ENCODE results near the gene PNMT. TPM values are rescaled to one million over a fixed set of nuclear protein-coding genes. Genes with fewer than 3 reads are reported as not detected.

The PNMT gene
- polyA plus RNA-seq, 3 donors: not detected

DNA sequence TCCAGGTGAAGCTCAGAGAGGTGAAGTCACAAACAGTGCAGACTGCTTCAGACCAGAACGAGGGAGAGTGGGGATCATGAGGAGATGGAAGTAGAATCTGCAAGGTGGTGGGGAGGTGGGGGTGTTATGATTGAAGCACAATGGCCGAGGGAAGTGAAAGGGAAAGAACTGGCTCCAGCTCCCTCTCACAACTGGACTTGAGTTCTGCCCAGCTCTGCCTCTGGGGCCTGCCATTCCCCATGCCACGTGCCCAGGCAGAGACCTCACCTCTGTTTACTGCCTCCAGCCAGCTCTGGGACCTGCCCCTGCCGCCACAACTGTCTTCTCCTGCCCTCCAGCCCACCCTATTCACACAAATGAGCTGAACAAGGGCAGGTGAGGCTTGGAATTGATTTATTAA lies 2.5 kb downstream of the PNMT start:
- Histone ChIP-seq H3K9me3 (replicated peaks in 1 of 2; ENCODE audit: control insufficient read depth in 1 of 2, insufficient read depth in 1 of 2, low read length in 2 of 2) (peaks cover 0 to 11% of the 10 kb centered on the region in 2 donors), H3K27me3 (ENCODE audit: control insufficient read depth in 2 of 2, insufficient read depth in 2 of 2, low read length in 2 of 2) (peaks cover 19 to 59% of the 10 kb centered on the region in 2 donors), H2AFZ (ENCODE audit: insufficient read depth, low read depth, low read length, poor library complexity, severe bottlenecking) (no peak overlapping the region), H3K9ac (ENCODE audit: insufficient read depth, low read length, poor library complexity, severe bottlenecking) (no peak overlapping the region), H3K4me3 (replicated peaks in 1 of 3; ENCODE audit: low read depth in 2 of 3, low read length in 3 of 3) (no peak overlapping the region), H3K79me2 (ENCODE audit: insufficient read depth, low read length) (no peaks in the 10 kb centered on the region), H3K27ac (ENCODE audit: low read depth in 1 of 2, low read length in 2 of 2) (no peak overlapping the region), H3K4me1 (ENCODE audit: control insufficient read depth in 1 of 2, insufficient read depth in 2 of 2, low read length in 2 of 2) (peaks cover 12 to 14% of the 10 kb centered on the region in 2 donors), H3K4me2 (replicated peaks; ENCODE audit: extremely low read depth, low read length, poor library complexity, severe bottlenecking) (no peak overlapping the region), H3K36me3 (replicated peaks in 1 of 2; ENCODE audit: control insufficient read depth in 1 of 2, insufficient read depth in 2 of 2, low read length in 2 of 2) (no peaks in the 10 kb centered on the region), H4K20me1 (ENCODE audit: insufficient read depth, low read length) (no peaks in the 10 kb centered on the region)
- 73% methylated on average over 3 of the region's 4 CpGs for WGBS (ENCODE audit: insufficient coverage)
- intact Hi-C loops (cut with micrococcal nuclease): no loop called here
- no peak for DNase-seq
- TF ChIP-seq, protein P1, sequence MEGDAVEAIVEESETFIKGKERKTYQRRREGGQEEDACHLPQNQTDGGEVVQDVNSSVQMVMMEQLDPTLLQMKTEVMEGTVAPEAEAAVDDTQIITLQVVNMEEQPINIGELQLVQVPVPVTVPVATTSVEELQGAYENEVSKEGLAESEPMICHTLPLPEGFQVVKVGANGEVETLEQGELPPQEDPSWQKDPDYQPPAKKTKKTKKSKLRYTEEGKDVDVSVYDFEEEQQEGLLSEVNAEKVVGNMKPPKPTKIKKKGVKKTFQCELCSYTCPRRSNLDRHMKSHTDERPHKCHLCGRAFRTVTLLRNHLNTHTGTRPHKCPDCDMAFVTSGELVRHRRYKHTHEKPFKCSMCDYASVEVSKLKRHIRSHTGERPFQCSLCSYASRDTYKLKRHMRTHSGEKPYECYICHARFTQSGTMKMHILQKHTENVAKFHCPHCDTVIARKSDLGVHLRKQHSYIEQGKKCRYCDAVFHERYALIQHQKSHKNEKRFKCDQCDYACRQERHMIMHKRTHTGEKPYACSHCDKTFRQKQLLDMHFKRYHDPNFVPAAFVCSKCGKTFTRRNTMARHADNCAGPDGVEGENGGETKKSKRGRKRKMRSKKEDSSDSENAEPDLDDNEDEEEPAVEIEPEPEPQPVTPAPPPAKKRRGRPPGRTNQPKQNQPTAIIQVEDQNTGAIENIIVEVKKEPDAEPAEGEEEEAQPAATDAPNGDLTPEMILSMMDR (IDR thresholded peaks at IDR 0.05): no peak
- peaks cover 14% of the 10 kb centered on the region for H3K4me1 Mint-ChIP-seq
- H3K27ac Mint-ChIP-seq: no peak overlapping the region
- H3K36me3 Mint-ChIP-seq: peaks cover 0 to 1% of the 10 kb centered on the region in 2 donors
- no peak overlapping the region for H3K4me3 Mint-ChIP-seq
- H3K9me3 Mint-ChIP-seq: peaks cover 0 to 11% (median 5%) of the 10 kb centered on the region in 7 donors
- peaks cover 48 to 74% (median 58%) of the 10 kb centered on the region in 3 donors for H3K27me3 Mint-ChIP-seq (ENCODE audit: low read depth in 3 of 3)

DNA sequence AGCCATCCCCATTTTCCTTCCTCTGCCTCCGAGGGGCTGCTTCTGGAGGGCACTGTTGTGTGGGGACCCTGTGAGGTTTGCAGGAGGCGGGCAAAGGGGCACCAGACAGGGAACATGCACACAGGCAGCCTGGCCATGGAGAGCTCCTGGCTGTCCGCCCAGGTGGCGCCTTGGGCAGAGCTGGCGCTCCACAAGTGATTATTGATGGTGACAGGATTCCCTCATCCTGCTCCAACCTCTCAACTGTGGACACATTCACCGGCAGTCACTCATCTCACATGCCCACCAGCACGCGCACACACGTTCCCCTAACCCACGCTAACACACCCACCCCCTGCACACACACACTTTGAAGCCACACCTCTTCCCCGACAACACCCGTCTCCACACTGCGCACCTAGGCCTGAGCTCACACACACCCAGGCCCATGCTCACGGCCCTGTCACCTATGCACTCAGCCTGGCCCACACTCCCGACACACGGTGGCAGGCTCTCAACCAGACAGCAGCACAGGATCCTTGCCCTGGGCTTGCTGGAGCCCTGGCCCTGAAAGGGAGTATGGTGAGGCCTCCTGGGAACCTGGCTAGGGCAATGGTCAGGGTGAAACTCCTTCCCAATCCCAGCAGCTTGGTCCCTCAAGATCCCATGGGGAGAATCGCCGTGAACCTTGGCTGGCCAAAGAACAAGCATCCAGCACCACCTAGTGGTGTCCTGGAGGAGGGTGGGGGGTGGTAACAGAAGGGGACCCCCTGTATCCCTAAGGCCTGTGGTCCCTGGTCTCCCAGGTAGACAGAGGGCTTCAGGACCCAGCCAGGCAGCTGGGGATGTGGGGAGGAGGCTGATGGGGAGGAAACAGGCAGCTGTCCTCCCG lies 3.6 kb downstream of the PNMT start:
- H3K4me1 ChIP-seq (ENCODE audit: control insufficient read depth in 1 of 2, insufficient read depth in 2 of 2, low read length in 2 of 2): peaks cover 12 to 18% of the 10 kb centered on the region in 2 donors
- H3K27me3 Mint-ChIP-seq (ENCODE audit: low read depth in 3 of 3): peaks cover 37 to 62% (median 47%) of the 10 kb centered on the region in 3 donors
- no peak overlapping the region for H3K27ac ChIP-seq (ENCODE audit: low read depth in 1 of 2, low read length in 2 of 2)
- intact Hi-C loops (cut with micrococcal nuclease): no loop called here
- peaks cover 0 to 3% of the 10 kb centered on the region in 2 donors for H3K36me3 Mint-ChIP-seq
- H3K79me2 ChIP-seq (ENCODE audit: insufficient read depth, low read length): no peaks in the 10 kb centered on the region
- no peaks in the 10 kb centered on the region for H4K20me1 ChIP-seq (ENCODE audit: insufficient read depth, low read length)
- H3K9me3 ChIP-seq (replicated peaks in 1 of 2; ENCODE audit: control insufficient read depth in 1 of 2, insufficient read depth in 1 of 2, low read length in 2 of 2): peaks cover 0 to 3% of the 10 kb centered on the region in 2 donors
- H3K36me3 ChIP-seq (replicated peaks in 1 of 2; ENCODE audit: control insufficient read depth in 1 of 2, insufficient read depth in 2 of 2, low read length in 2 of 2): no peaks in the 10 kb centered on the region
- 52% methylated on average over 13 of the region's 19 CpGs for WGBS (ENCODE audit: insufficient coverage)
- TF ChIP-seq, protein P1 (IDR thresholded peaks at IDR 0.05): peak; percentile 45
- H3K27me3 ChIP-seq (ENCODE audit: control insufficient read depth in 2 of 2, insufficient read depth in 2 of 2, low read length in 2 of 2): peaks cover 10 to 47% of the 10 kb centered on the region in 2 donors
- peaks cover 22% of the 10 kb centered on the region for H3K4me1 Mint-ChIP-seq
- peaks cover 0 to 6% (median 5%) of the 10 kb centered on the region in 7 donors for H3K9me3 Mint-ChIP-seq
- peak overlapping the region in 1 of 7 donors; percentile 59 for H3K27ac Mint-ChIP-seq
- H3K9ac ChIP-seq (ENCODE audit: insufficient read depth, low read length, poor library complexity, severe bottlenecking): no peak overlapping the region
- H2AFZ ChIP-seq (ENCODE audit: insufficient read depth, low read depth, low read length, poor library complexity, severe bottlenecking): no peak overlapping the region
- H3K4me2 ChIP-seq (replicated peaks; ENCODE audit: extremely low read depth, low read length, poor library complexity, severe bottlenecking): no peak overlapping the region
- no peak for DNase-seq
- no peak overlapping the region for H3K4me3 ChIP-seq (replicated peaks in 1 of 3; ENCODE audit: low read depth in 2 of 3, low read length in 3 of 3)
- peak overlapping the region in 1 of 2 donors; percentile 24 for H3K4me3 Mint-ChIP-seq

Data from CD14-positive monocyte (primary cell).